Dendritic cell treated with granulocyte-macrophage colony-stimulating factor and Interleukin-4, amounts not matched to agents 40 ng/mL and 50 ng/mL, for 4 days (primary cell): ENCODE results near the gene KIR2DL4.
"Not testable (repeated sequence)": the region's sequence is repeated elsewhere in the genome, so short reads cannot be mapped to it uniquely, and the experiment has no call there.

Source experiments
- H3K27ac Mint-ChIP-seq: one replicate; pipeline ENCODE4 v1.8.0; 2022; ENCODE audit warnings: mild to moderate bottlenecking, mixed read lengths
- H3K27me3 Mint-ChIP-seq: one replicate; pipeline ENCODE4 v1.8.0; 2022; ENCODE audit warnings: mild to moderate bottlenecking, mixed read lengths
- H3K36me3 Mint-ChIP-seq: one replicate; pipeline ENCODE4 v1.8.0; 2022; ENCODE audit warnings: low read depth, mixed read lengths
- H3K4me1 Mint-ChIP-seq: one replicate; pipeline ENCODE4 v1.8.0; 2022; ENCODE audit warnings: low read depth, mixed read lengths
- H3K4me3 Mint-ChIP-seq: one replicate; pipeline ENCODE4 v1.8.0; 2022; ENCODE audit warnings: mild to moderate bottlenecking, moderate library complexity, mixed read lengths
- H3K9me3 Mint-ChIP-seq: one replicate; pipeline ENCODE4 v1.8.0; 2022; ENCODE audit warnings: mixed read lengths
- intact Hi-C: fragments of 100-400 bp; cut with micrococcal nuclease; formaldehyde crosslinking; loops from one replicate; pipeline ENCODE4 v1.15.0; 2022

The KIR2DL4 gene

GRCh38 chr19:54803410-54803809 lies at the start of gene KIR2DL4:
Gene KIR2DL4 (plus strand): TSS chr19:54803610. CDS start chr19:54803652, 42 bp downstream.
- H3K27ac Mint-ChIP-seq, result no peak within 1 kb of the TSS
- no peaks in the 10 kb centered on the region for H3K36me3 Mint-ChIP-seq
- no peak within 1 kb of the TSS for H3K4me3 Mint-ChIP-seq
- H3K9me3 Mint-ChIP-seq, result peaks cover 6% of the 10 kb centered on the region
- intact Hi-C loops, result no loop called here
- peaks cover 20% of the 10 kb centered on the region for H3K27me3 Mint-ChIP-seq
- H3K4me1 Mint-ChIP-seq, result peaks cover 6% of the 10 kb centered on the region

- H3K27me3 Mint-ChIP-seq, H3K9me3 Mint-ChIP-seq, intact Hi-C loops, H3K36me3 Mint-ChIP-seq, H3K4me3 Mint-ChIP-seq, H3K27ac Mint-ChIP-seq: not testable (repeated sequence)
- peaks cover 27% of the 10 kb centered on the region for H3K4me1 Mint-ChIP-seq
Measured at GRCh38 chr19:54756204-54757110, 47.0 kb upstream of the KIR2DL4 start.

GRCh38 chr19:54758577-54758976 lies 44.8 kb upstream of the KIR2DL4 start:
- H3K9me3 Mint-ChIP-seq, intact Hi-C loops, H3K36me3 Mint-ChIP-seq, H3K4me3 Mint-ChIP-seq, H3K27ac Mint-ChIP-seq, H3K27me3 Mint-ChIP-seq: not testable (repeated sequence)
- H3K4me1 Mint-ChIP-seq, result peaks cover 27% of the 10 kb centered on the region

GRCh38 chr19:54764219-54764618 lies 39.2 kb upstream of the KIR2DL4 start:
- H3K4me3 Mint-ChIP-seq, H3K27ac Mint-ChIP-seq, H3K27me3 Mint-ChIP-seq, H3K36me3 Mint-ChIP-seq, intact Hi-C loops: not testable (repeated sequence)
- Mint-ChIP-seq H3K4me1 (peaks cover 28% of the 10 kb centered on the region), H3K9me3 (peaks cover 12% of the 10 kb centered on the region)

- peaks cover 22% of the 10 kb centered on the region for H3K4me1 Mint-ChIP-seq
- H3K36me3 Mint-ChIP-seq, intact Hi-C loops, H3K27me3 Mint-ChIP-seq, H3K27ac Mint-ChIP-seq, H3K4me3 Mint-ChIP-seq: not testable (repeated sequence)
- peaks cover 12% of the 10 kb centered on the region for H3K9me3 Mint-ChIP-seq
Measured at GRCh38 chr19:54766464-54766863, 36.9 kb upstream of the KIR2DL4 start.

GRCh38 chr19:54769646-54770045 lies 33.8 kb upstream of the KIR2DL4 start, which contains the start of gene KIR2DL1:
Gene KIR2DL1 (plus strand): TSS chr19:54769793. CDS start chr19:54769851, 58 bp downstream.
- H3K27me3 Mint-ChIP-seq, result peaks cover 11% of the 10 kb centered on the region
- H3K36me3 Mint-ChIP-seq, H3K27ac Mint-ChIP-seq, intact Hi-C loops, H3K4me3 Mint-ChIP-seq: not testable (repeated sequence)
- H3K9me3 Mint-ChIP-seq, result peaks cover 12% of the 10 kb centered on the region
- H3K4me1 Mint-ChIP-seq, result peaks cover 17% of the 10 kb centered on the region

- H3K4me1 Mint-ChIP-seq, H3K36me3 Mint-ChIP-seq, H3K9me3 Mint-ChIP-seq, H3K4me3 Mint-ChIP-seq, intact Hi-C loops, H3K27ac Mint-ChIP-seq: not testable (repeated sequence)
- peaks cover 12% of the 10 kb centered on the region for H3K27me3 Mint-ChIP-seq
Measured at GRCh38 chr19:54770511-54770910, 32.9 kb upstream of the KIR2DL4 start.

GRCh38 chr19:54771018-54771960 lies 32.1 kb upstream of the KIR2DL4 start:
- H3K27ac Mint-ChIP-seq, H3K4me3 Mint-ChIP-seq, H3K9me3 Mint-ChIP-seq, H3K36me3 Mint-ChIP-seq, intact Hi-C loops, H3K4me1 Mint-ChIP-seq: not testable (repeated sequence)
- peaks cover 12% of the 10 kb centered on the region for H3K27me3 Mint-ChIP-seq

GRCh38 chr19:54772666-54773065 lies 30.7 kb upstream of the KIR2DL4 start:
- H3K27ac Mint-ChIP-seq, intact Hi-C loops, H3K9me3 Mint-ChIP-seq, H3K4me3 Mint-ChIP-seq, H3K36me3 Mint-ChIP-seq, H3K4me1 Mint-ChIP-seq: not testable (repeated sequence)
- peaks cover 12% of the 10 kb centered on the region for H3K27me3 Mint-ChIP-seq

- H3K27ac Mint-ChIP-seq, H3K4me1 Mint-ChIP-seq, H3K9me3 Mint-ChIP-seq, intact Hi-C loops, H3K4me3 Mint-ChIP-seq, H3K36me3 Mint-ChIP-seq: not testable (repeated sequence)
- H3K27me3 Mint-ChIP-seq, result peaks cover 21% of the 10 kb centered on the region
Measured at GRCh38 chr19:54775095-54775815, 28.2 kb upstream of the KIR2DL4 start.

- intact Hi-C loops, H3K4me3 Mint-ChIP-seq, H3K36me3 Mint-ChIP-seq, H3K27ac Mint-ChIP-seq, H3K9me3 Mint-ChIP-seq, H3K4me1 Mint-ChIP-seq: not testable (repeated sequence)
- H3K27me3 Mint-ChIP-seq, result peaks cover 23% of the 10 kb centered on the region
Measured at GRCh38 chr19:54775830-54776229, 27.6 kb upstream of the KIR2DL4 start.

GRCh38 chr19:54777851-54778250 lies 25.6 kb upstream of the KIR2DL4 start:
- Mint-ChIP-seq H3K27me3 (peaks cover 24% of the 10 kb centered on the region), H3K9me3 (peaks cover 15% of the 10 kb centered on the region)
- intact Hi-C loops, H3K4me3 Mint-ChIP-seq, H3K27ac Mint-ChIP-seq, H3K36me3 Mint-ChIP-seq, H3K4me1 Mint-ChIP-seq: not testable (repeated sequence)

GRCh38 chr19:54778896-54779295 lies 24.5 kb upstream of the KIR2DL4 start:
- H3K4me1 Mint-ChIP-seq, H3K4me3 Mint-ChIP-seq, intact Hi-C loops, H3K27ac Mint-ChIP-seq, H3K36me3 Mint-ChIP-seq: not testable (repeated sequence)
- H3K9me3 Mint-ChIP-seq, result peaks cover 15% of the 10 kb centered on the region
- H3K27me3 Mint-ChIP-seq, result peaks cover 28% of the 10 kb centered on the region
